BLaER1 treated with 17β-estradiol and CSF1 and Interleukin-3, amounts not matched to agents 10 nM and 100 nM (cell line): ENCODE data around the gene CAMKV.
"Not testable (repeated sequence)": the region's sequence is repeated elsewhere in the genome, so short reads cannot be mapped to it uniquely, and the experiment has no call there.

Source experiments
- H3K27ac ChIP-seq, 11 experiments: shearing (Covaris generic); formaldehyde crosslinking; 2 replicates each; pipeline ENCODE4 v1.8.1; 2022
- H3K27me3 ChIP-seq, 11 experiments: shearing (Covaris generic); formaldehyde crosslinking; 2 replicates each; pipeline ENCODE4 v1.8.1; 2022
- H3K36me3 ChIP-seq, 11 experiments: shearing (Covaris generic); formaldehyde crosslinking; 2 replicates each; pipeline ENCODE4 v1.8.1; 2022
- H3K4me1 ChIP-seq, 10 experiments: shearing (Covaris generic); formaldehyde crosslinking; 2 replicates each; pipeline ENCODE4 v1.8.1; 2022
- H3K4me2 ChIP-seq, 11 experiments: shearing (Covaris generic); formaldehyde crosslinking; 2 replicates each; pipeline ENCODE4 v1.8.1; 2022
- H3K4me3 ChIP-seq, 10 experiments: shearing (Covaris generic); formaldehyde crosslinking; 2 replicates each; pipeline ENCODE4 v1.8.1; 2022
- H3K9ac ChIP-seq, 11 experiments: shearing (Covaris generic); formaldehyde crosslinking; 2 replicates each; pipeline ENCODE4 v1.8.1; 2022
- H3K9me3 ChIP-seq, 11 experiments: shearing (Covaris generic); formaldehyde crosslinking; replicated peaks in 1 of 11; 2 replicates each; pipeline ENCODE4 v1.8.1; 2022
- H4K20me1 ChIP-seq, 11 experiments: shearing (Covaris generic); formaldehyde crosslinking; 2 replicates each; pipeline ENCODE4 v1.8.1; 2022
- Cebpa-rat ChIP-seq, 11 experiments: shearing (Covaris generic); IDR thresholded peaks; 2 replicates each; pipeline ENCODE4 v1.8.1; 2022

CAMKV gene, protein sequence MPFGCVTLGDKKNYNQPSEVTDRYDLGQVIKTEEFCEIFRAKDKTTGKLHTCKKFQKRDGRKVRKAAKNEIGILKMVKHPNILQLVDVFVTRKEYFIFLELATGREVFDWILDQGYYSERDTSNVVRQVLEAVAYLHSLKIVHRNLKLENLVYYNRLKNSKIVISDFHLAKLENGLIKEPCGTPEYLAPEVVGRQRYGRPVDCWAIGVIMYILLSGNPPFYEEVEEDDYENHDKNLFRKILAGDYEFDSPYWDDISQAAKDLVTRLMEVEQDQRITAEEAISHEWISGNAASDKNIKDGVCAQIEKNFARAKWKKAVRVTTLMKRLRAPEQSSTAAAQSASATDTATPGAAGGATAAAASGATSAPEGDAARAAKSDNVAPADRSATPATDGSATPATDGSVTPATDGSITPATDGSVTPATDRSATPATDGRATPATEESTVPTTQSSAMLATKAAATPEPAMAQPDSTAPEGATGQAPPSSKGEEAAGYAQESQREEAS

DNA sequence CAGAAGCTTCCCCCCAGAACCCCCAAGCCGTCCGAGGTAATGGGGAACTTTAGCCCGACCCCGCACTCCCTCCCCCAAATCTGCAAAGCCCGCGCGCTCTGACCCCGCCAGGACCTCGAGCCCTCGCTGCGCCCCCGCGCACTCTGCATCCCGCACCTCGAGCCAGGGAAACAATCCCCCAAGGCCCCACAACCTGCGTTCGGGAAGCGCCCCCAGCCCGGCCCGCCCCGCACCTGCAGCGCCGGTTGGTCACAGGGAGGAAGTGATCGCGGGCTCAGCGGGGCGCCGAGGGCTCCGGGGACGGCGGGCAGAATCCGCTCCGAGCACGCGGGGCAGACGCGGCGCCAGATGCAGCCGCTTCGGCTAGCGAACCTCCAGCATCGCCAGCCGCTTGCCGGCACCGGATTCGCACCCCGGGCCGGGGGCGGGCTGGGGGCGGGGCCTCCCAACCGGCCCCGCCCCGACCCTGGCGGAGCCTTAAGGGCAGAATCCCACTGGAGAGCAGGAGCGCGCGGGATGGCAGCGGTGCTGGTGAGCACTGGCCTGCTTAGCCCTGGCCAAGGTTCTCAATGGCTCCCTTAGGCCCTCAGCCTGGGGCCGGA is at the start of gene CAMKV:
TSS of gene CAMKV (minus strand) at position 382 of the 602 bp plus-strand sequence. CDS start 7,518 bp downstream, outside the sequence.
- Histone ChIP-seq H3K4me1 (peaks cover 4 to 49% (median 31%) of the 10 kb centered on the region in 10 experiments; a peak in 19 of 20 replicates), H3K4me2 (peak within 1 kb of the TSS; percentile 89 to 98 (median 94)), H3K27me3 (peaks cover 28 to 38% (median 32%) of the 10 kb centered on the region in 11 experiments), H3K36me3 (no peaks in the 10 kb centered on the region), H3K9ac (peak within 1 kb of the TSS in 5 of 11 experiments; percentile 8 to 46 (median 41); a peak in 6 of 22 replicates), H4K20me1 (peaks cover 0 to 56% (median 6%) of the 10 kb centered on the region in 11 experiments; a peak in 10 of 22 replicates), H3K4me3 (peak within 1 kb of the TSS; percentile 45 to 66 (median 55)), H3K9me3 (no peaks in the 10 kb centered on the region), H3K27ac (no peak within 1 kb of the TSS)
- TF ChIP-seq Cebpa-rat (IDR thresholded peaks at IDR 0.05), result no peak

DNA sequence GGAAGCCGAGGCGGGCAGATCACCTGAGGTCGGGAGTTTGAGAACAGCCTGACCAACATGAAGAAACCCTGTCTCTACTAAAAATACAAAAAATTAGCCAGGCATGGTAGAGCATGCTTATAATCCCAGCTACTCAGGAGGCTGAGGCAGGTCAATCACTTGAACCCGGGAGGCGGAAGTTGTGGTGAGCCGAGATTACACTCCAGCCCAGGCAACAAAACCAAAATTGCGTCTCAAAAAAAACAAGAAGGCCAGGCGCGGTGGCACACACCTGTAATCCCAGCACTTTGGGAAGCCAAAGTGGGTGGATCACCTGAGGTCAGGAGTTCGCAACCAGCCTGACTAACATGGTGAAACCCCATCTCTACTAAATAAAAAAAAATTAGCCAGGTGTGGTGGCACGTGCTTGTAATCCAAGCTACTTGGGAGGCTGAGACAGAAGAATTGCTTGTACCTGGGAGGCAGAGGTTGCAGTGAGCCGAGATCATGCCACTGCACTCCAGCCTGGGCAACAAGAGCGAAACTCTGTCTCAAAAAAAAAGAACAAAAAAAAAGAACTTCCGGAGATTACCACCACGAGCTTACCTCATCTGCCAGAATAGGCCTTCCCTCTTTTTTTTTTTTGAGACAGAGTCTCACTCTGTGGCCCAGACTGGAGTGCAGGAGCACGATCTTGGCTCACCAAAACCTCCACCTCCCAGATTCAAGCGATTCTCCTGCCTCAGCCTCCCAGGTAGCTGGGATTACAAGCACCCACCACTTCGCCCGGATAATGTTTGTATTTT is 48.3 kb upstream of the CAMKV start:
- Histone ChIP-seq H3K27ac (peak overlapping the region in 7 of 11 experiments; percentile 25 to 47 (median 34); a peak in 12 of 22 replicates), H4K20me1 (peaks cover 0 to 23% (median 0%) of the 10 kb centered on the region in 11 experiments; a peak in 4 of 22 replicates), H3K4me1 (peaks cover 14 to 36% (median 31%) of the 10 kb centered on the region in 10 experiments), H3K4me2 (peak overlapping the region; percentile 39 to 73 (median 65)), H3K36me3 (peaks cover 0 to 19% (median 3%) of the 10 kb centered on the region in 11 experiments; a peak in 13 of 22 replicates), H3K9ac (peak overlapping the region in 5 of 11 experiments; percentile 2 to 41 (median 20); a peak in 3 of 22 replicates)
- 0 out of 22 replicates have a peak, but pooled peaks of 1 of the 11 experiments have one; percentile 8 for TF ChIP-seq Cebpa-rat (IDR thresholded peaks at IDR 0.05)
- H3K27me3 ChIP-seq, H3K4me3 ChIP-seq, H3K9me3 ChIP-seq: not testable (repeated sequence)

DNA sequence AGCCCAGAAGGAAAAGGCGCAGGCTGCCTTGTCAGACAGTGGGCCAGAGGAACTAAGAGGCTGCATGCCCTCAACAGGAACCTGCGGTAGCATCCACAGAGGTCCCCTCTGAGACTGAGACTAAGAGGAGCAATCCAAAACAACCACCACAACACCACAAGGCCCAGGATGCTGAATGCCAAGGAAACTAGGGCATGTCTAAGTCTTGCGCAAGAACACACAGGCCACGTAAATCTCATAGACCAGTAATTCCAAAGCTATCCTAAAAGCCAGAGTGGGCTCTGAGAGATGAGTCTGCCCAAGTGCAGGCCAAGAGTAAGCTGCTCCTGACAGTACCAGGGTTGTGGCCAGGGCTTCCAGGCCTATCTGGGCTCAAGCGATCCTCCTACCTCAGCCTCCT is 47.0 kb upstream of the CAMKV start:
- H4K20me1 ChIP-seq, result peaks cover 0 to 23% (median 0%) of the 10 kb centered on the region in 11 experiments; a peak in 5 of 22 replicates
- peak overlapping the region in 10 of 11 experiments; percentile 37 to 70 (median 66); a peak in 20 of 22 replicates for H3K4me2 ChIP-seq
- H3K9ac ChIP-seq, result no peak overlapping the region; a peak in 2 of 22 replicates
- H3K4me1 ChIP-seq, result peaks cover 19 to 43% (median 36%) of the 10 kb centered on the region in 10 experiments
- peak; percentile 41 to 97 (median 91); a peak in 20 of 22 replicates for TF ChIP-seq Cebpa-rat (IDR thresholded peaks at IDR 0.05)
- H3K4me3 ChIP-seq, result no peak overlapping the region
- no peaks in the 10 kb centered on the region for H3K27me3 ChIP-seq
- H3K36me3 ChIP-seq, result peaks cover 7 to 28% (median 15%) of the 10 kb centered on the region in 11 experiments; a peak in 17 of 22 replicates
- H3K27ac ChIP-seq, result 0 out of 22 replicates have a peak overlapping the region, but pooled peaks of 1 of the 11 experiments have one; percentile 6
- H3K9me3 ChIP-seq, result no peaks in the 10 kb centered on the region

DNA sequence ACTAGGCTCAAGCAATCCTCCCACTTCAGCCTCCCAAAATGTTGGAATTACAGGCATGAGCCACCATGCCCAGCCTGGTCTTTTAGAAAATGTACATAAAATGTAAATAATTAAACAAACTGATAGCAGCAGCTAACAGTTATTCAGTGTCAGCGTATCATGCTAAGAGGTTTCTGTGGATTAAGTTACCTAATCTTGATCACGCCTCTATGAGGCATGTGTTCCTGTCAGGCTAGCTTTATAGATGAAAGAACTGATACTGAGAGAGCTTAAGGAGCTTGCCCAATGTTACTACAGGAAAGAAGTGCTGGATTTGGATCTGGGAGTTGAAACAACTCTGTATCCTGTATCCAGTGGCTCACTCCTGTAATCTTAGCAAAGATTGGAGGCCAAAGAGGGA is 45.2 kb upstream of the CAMKV start:
- H3K9me3 ChIP-seq, result no peaks in the 10 kb centered on the region
- H3K27me3 ChIP-seq, result no peaks in the 10 kb centered on the region
- TF ChIP-seq Cebpa-rat (IDR thresholded peaks at IDR 0.05), result no peak
- H3K36me3 ChIP-seq, result peaks cover 18 to 39% (median 31%) of the 10 kb centered on the region in 11 experiments; a peak in 21 of 22 replicates
- no peak overlapping the region for H3K4me3 ChIP-seq
- H3K27ac ChIP-seq, result no peak overlapping the region
- no peak overlapping the region for H3K4me2 ChIP-seq
- H4K20me1 ChIP-seq, result peaks cover 0 to 26% (median 0%) of the 10 kb centered on the region in 11 experiments; a peak in 5 of 22 replicates
- peaks cover 25 to 49% (median 40%) of the 10 kb centered on the region in 10 experiments for H3K4me1 ChIP-seq
- 0 out of 22 replicates have a peak overlapping the region, but pooled peaks of 1 of the 11 experiments have one; percentile 45 for H3K9ac ChIP-seq

DNA sequence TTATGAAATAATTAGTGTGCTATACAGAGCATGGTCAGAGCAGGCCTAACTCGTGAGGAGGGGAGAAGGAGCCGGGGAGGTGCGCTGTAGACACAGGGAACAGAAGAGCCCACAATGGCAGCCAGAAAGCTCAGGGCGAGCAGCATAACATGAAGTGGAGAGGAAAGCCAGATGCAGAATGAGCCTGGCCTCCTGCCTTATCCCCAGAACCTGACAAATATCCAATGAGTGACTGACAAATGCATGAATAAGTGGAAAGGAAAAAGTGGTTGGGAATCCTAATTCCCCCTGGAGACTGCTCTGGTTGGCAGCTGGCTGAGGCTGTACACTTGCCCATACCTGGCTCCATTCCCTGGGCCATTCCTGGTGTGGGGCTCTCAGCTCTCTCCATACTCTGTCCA is 43.2 kb upstream of the CAMKV start:
- no peak overlapping the region for H3K9ac ChIP-seq
- H3K4me2 ChIP-seq, result no peak overlapping the region
- no peaks in the 10 kb centered on the region for H3K27me3 ChIP-seq
- peaks cover 15 to 37% (median 30%) of the 10 kb centered on the region in 10 experiments for H3K4me1 ChIP-seq
- H3K27ac ChIP-seq, result no peak overlapping the region
- H4K20me1 ChIP-seq, result peaks cover 0 to 28% (median 0%) of the 10 kb centered on the region in 11 experiments; a peak in 5 of 22 replicates
- TF ChIP-seq Cebpa-rat (IDR thresholded peaks at IDR 0.05), result no peak
- H3K4me3 ChIP-seq, result no peak overlapping the region
- H3K36me3 ChIP-seq, result peaks cover 30 to 51% (median 44%) of the 10 kb centered on the region in 11 experiments
- no peaks in the 10 kb centered on the region for H3K9me3 ChIP-seq

DNA sequence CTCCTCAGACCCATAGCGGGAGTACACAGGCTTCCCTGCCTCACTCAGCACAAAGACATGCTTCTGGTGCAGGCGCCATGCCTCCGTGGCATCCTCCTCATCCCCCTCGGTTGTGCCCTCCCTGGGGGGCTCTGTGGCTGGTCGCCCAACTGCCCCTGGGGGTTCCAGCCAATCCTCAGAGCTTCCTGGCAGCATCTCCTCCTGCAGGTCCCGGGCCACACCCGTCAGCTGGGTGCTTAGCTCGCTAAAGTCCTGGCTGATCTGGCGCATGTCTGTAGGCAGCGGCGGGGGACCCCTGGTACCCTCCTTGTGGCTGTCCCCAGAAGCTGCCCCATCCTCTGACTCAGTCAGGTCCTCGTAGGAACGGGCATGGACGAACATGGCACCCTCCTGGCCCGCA is 41.9 kb upstream of the CAMKV start:
- no peak overlapping the region for H3K27ac ChIP-seq
- peaks cover 0 to 25% (median 0%) of the 10 kb centered on the region in 11 experiments; a peak in 6 of 22 replicates for H4K20me1 ChIP-seq
- H3K4me3 ChIP-seq, result no peak overlapping the region
- H3K4me2 ChIP-seq, result peak overlapping the region in 8 of 11 experiments; percentile 29 to 79 (median 67); a peak in 16 of 22 replicates
- H3K9me3 ChIP-seq, result no peaks in the 10 kb centered on the region
- no peak for TF ChIP-seq Cebpa-rat (IDR thresholded peaks at IDR 0.05)
- H3K36me3 ChIP-seq, result peaks cover 30 to 51% (median 42%) of the 10 kb centered on the region in 11 experiments
- peak overlapping the region in 4 of 11 experiments; percentile 14 to 39 (median 32); a peak in 5 of 22 replicates for H3K9ac ChIP-seq
- no peaks in the 10 kb centered on the region for H3K27me3 ChIP-seq
- H3K4me1 ChIP-seq, result peaks cover 8 to 29% (median 21%) of the 10 kb centered on the region in 10 experiments

DNA sequence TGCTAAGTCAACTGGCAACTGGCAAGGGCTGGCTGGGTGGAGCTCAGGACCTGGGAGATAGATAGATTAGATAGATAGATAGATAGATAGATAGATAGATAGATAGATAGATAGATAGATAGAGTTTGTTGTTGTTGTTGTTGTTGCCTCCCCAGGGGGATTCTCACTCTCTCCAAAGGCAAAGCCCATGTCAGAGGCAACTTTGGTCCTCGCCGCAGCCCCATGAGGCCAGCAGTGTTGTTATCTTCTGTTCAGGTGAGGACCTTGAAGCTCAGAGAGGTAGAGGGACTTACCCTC is 41.4 kb upstream of the CAMKV start:
- Histone ChIP-seq H3K4me3 (no peak overlapping the region), H3K9me3 (no peaks in the 10 kb centered on the region), H3K9ac (peak overlapping the region in 1 of 11 experiments; percentile 30; a peak in 2 of 22 replicates), H3K36me3 (peaks cover 30 to 51% (median 42%) of the 10 kb centered on the region in 11 experiments), H4K20me1 (peaks cover 0 to 20% (median 0%) of the 10 kb centered on the region in 11 experiments; a peak in 5 of 22 replicates), H3K27ac (no peak overlapping the region), H3K4me2 (peak overlapping the region in 6 of 11 experiments; percentile 42 to 79 (median 71); a peak in 11 of 22 replicates), H3K27me3 (no peaks in the 10 kb centered on the region), H3K4me1 (peaks cover 10 to 29% (median 22%) of the 10 kb centered on the region in 10 experiments)
- TF ChIP-seq Cebpa-rat (IDR thresholded peaks at IDR 0.05), result no peak
